HG03520 (cell line): ENCODE measurements around the gene KCNC2.

Source experiments
- ATAC-seq: cut with Tn5 transposase; IDR thresholded peaks from one replicate; pipeline ENCODE4 v1.9.1; 2021; ENCODE audit warnings: mild to moderate bottlenecking, moderate library complexity; ENCODE audit not compliant: unreplicated experiment

KCNC2 gene

GRCh38 chr12:75162845-75163244 is 46.8 kb downstream of the KCNC2 start:
- ATAC-seq: no peak

DNA sequence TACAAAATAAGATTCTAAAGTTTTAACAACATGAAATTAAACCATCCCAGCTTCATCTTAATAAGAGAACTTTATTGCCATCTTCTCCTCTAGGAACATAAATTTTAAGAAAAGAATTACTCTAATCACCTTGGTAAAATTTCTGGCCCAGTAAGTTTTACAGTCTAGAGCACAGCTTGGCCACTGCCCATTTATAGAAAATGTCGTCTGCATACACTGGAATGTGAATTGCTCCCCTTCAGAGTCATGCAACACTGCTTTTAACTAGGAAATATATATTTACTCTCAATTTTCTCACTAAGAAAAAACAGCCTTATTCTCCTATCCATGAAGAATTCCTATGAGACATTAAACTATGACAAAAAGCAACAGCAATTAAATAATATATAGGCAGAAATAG is 48.2 kb downstream of the KCNC2 start:
- ATAC-seq: no peak

DNA sequence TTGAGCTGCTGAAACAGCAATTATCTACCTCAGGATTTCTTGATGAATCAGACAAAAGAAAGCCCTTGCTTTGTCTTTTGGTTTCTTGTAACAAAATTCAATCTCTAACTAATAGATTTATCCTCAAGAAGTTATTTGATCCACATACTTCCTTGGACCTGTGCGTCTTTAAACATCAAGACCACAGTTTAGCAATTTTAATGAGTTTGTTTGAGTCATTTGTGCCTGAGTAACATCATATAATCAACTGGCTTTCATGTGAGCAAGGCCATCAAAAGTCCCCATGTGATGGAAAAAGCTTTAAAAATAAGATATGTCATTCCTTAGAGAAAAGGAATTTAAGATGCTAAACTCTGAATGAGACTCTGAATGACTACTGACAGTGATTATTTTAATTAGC is 52.3 kb downstream of the KCNC2 start:
- no peak for ATAC-seq

- no peak for ATAC-seq
These were observed 53.7 kb downstream of the KCNC2 start for GRCh38 chr12:75155962-75156361.

DNA sequence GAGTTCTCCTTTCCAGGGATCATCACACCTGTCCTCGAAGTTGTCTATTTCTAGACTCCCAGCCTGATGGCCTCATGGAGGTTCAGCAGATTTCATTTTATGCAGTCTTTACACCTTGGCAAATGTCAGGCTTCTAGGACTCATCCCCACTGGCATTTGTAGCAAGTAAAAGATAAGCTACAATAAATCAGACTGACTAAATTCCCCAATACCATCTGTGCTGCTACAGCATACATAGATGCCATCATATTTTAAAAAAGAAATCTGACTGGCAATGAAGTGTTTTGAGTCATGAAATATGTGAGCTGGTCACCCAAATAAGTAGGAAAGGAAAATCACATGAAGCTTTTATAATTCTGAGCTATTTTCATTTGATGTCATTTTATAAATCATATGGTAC is 55.3 kb downstream of the KCNC2 start:
- ATAC-seq: no peak

DNA sequence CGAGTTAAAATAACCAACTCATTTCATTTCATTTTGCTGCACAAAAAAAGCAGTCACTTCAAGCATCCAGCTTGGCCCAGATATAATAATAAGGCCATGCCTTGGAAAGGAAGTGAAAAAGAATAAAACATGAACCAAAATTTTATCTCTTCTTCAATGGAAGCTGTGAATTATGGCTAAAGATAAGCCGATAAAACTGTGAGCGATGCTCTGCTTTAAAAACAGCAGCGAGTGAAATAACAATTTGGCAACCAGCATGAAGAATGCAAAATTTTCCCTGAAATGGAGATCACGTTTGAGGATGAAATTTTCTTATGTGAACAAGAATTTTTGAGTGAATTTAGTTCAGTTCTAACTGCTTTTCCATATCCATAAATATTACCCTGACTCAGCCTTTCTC is 70.4 kb downstream of the KCNC2 start:
- ATAC-seq: no peak

- ATAC-seq: no peak
These were observed 71.7 kb downstream of the KCNC2 start for GRCh38 chr12:75137896-75138295.

GRCh38 chr12:75135026-75135425 is 74.6 kb downstream of the KCNC2 start:
- no peak for ATAC-seq

GRCh38 chr12:75130811-75131210 is 78.8 kb downstream of the KCNC2 start:
- ATAC-seq: no peak

- ATAC-seq: no peak
These were observed 80.4 kb downstream of the KCNC2 start for GRCh38 chr12:75129275-75129674.

DNA sequence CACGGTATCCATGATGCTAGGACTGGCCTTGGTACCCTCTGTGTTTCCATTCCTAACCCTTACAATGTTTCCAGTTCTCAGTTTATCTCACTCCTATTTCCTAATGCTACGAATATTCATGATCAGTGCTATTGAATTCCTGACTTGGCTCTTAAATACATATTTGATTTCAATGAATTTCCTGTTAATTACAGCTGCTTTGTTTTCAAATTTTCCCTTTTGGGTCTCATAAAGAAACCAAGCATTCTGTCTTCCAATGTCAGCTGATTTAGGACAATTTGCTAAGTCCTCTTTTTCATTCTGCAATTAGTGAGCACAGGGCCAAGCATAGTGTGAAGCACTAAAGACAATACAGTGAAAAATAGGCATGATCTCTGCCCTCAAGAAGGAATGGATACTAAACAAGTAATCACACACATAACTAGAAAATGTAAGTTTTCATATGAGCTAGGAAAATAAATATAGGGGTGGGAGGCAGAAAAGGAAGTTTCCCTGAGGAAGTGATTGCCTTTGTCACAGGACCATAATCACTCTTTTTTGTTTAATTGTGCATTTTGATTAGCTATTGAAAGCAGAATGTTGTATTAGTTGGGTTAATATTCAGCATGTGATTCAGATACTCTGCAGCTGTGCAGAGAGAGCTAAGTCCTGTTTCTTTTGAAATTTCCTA is 88.5 kb downstream of the KCNC2 start:
- ATAC-seq: no peak

DNA sequence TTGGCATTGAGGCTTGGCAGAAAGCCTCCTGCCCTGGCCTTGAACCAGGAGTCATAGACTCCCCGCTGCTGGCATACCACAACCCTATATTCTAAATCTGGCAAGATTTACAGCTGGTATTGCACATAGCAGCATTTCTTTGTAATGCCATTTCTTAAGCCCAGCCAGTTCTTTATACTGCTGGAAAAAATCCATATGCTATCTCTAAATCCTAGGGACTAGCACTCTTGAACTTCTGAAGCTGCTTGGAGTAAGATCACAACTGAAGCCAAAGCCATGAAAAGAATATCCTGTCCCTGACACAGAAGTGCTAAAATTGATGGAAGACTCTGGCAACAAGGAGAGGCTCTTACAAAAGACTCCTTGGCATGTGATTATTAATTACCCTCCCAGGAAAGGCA is 89.3 kb downstream of the KCNC2 start:
- no peak for ATAC-seq

- no peak for ATAC-seq
These were observed 92.9 kb downstream of the KCNC2 start for GRCh38 chr12:75116646-75117198.

DNA sequence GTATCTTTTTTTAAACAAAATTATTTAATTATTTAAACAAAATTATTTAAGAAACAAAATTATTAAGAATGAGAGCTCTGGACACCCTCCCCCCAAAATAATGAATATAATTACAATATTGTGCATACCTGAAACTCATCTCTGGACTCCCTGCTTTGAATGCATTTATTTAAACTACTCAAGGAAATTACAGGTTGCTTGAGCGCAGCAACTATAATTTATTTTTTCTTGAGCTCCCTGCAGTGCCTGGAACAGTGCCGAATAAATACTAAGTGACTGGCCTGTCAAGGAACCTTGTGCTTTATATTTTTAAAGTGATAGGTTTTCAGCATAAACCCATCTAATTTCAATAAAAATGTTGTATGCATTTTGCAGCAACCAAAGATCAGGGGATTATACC is 93.9 kb downstream of the KCNC2 start:
- no peak for ATAC-seq

GRCh38 chr12:75103822-75104221 is 105.8 kb downstream of the KCNC2 start:
- ATAC-seq: no peak

DNA sequence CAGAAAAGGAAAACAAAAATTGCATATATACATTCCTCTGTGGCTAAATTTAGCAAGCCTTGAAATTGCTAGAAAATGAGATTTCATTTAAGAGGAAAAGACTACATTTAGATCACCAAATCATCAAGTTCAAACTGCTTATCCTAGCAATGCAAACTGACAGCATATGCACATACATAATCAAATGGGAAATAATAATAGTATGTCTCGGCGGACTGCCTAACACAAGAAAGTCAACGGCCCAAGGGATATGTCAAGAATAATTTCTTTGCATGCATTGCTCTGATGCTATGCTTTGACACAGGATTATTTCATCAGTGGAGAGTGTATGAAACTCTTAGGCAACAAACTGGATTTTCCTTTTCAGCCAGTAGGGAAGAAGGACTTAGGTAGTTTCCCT is 107.9 kb downstream of the KCNC2 start:
- no peak for ATAC-seq

DNA sequence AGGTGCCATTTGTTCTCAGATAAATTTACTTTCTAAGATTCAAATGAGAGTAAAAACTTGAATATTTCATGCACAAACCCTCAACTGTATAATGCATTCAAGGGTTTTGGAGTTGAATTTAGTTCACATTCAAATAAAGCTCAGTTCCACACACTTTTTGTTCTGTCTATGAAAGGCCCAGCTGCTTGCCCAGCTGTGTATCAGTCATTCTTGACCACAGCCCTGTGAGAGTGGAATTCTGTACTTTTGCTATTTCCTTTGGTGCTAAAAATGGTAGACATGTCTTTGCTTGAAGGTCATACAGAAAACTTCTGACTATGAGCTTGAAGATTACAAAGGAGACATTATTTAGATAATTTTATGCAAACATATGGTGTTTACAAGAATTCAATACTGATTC is 110.4 kb downstream of the KCNC2 start:
- no peak for ATAC-seq

DNA sequence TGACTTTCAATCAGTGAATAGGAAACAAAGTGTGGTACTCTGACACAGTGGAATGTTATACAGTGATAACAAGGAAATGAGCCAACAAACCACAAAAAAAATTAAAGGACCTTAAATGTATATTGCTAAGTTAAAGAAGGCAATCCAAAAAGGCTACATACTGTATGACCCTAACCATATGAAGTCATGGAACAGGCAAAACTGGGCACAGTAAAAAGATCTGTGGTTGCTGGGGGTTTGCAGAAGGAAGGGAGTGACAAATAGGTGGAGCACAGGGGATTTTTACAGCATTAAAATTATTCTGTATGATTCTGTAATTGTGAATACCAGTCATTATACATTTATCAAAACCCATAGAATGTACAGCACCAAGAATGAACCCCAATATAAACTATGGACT is 112.6 kb downstream of the KCNC2 start:
- no peak for ATAC-seq

DNA sequence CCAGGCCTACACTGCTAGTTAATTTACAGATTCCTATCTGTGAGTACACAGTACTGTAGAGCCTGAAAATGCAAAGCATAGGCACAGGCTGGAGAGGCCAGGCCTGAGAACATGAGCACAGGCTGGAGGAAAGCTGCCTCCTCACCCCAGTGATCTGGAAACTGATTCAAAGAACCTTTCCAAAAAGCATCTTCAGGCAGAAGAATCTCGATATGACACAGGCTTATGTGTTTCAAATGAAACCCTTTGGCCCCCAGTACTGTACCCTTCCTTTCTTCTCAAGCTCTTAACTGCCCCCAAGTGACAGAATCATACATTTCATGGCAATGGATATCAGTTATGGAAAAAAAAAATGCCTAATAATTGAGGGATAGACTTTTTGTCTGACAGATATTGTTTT is 122.0 kb downstream of the KCNC2 start:
- ATAC-seq: no peak

DNA sequence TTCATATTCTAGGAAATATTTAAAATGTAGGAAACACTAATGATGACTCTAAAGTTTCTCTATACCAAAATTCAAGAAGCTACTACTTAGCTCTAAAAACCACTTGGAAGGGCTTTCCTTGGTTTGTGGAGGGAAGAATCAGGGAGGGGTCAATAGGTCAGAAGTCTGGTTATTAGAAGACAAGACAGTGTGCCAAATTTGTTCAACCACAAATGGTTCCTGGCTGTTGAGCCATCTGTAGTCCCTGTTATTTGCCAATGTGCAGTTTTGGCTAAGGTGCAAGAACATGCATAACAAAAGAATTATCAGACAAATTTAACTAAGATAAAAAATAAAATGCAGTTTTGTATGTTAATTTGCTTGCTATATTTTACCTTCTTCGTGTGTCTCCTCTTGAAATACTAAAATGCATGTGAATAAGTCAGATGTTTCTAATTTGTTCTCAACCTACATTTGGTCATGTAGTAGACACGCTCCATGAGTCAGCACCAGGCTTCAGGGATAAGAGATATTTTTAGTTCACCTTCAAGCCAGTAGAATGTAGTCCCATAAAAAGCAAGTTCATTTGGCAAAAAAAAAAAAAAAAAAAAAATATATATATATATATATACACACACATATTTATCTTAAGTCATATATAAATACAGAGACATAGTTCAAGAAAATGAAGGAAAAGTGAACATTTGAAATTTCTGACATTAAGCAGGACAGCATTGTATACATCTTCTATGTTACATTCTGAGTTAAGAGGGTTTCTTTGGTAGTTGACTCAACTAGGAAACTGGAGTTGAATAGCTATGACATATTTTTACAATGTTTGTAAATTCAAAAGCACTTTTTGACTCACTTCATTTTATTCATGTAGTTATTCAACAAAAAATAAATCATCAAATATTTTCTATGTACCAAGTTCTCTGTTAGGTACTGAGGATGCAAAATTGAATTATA is 123.3 kb downstream of the KCNC2 start:
- no peak for ATAC-seq

DNA sequence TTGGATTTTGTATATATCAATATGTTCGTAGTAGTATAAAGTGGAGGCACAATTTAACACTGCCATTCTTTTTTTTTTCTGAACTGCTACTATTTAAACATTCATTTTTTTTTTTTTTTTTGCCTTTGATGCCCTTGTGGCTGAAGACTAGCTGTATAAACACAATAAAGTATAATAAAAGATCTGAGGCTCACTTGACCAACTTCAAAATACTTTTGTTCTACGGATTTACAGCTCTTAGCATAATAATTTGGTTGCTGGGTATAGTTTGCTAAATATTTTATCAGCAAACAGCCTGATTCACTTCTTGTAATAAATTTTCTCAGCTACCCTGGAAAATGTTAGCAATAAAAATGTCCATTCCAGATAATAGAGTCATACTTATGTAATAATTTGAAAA is 128.3 kb downstream of the KCNC2 start:
- ATAC-seq: no peak

DNA sequence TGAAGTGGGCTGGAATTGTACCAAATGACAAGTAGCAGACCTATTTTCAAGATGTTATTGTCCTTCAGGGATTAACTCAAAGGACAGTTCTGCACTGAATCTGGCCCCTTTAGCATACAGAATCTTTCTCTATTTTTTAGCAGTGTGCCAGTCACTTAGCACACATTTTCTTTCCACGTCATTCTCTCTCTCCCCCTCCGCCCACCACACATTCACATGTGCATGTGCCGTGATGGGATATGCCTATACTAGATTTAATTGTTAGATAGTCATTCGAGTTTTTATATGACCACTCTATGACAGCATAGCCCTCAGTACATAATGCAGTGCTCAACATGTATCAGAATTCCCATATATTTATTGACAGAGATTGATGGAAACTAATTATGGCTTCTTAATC is 129.1 kb downstream of the KCNC2 start:
- no peak for ATAC-seq
